H1 (cell line): ENCODE measurements around the gene THRB. TPM values are rescaled to one million over a fixed set of nuclear protein-coding genes. Genes with fewer than 3 reads are reported as not detected.

Source experiments
- CTCF ChIA-PET: fragments of 300-600 bp; sonication (Branson Sonifier 250); formaldehyde crosslinking; loops from one replicate; lab custom pipeline; 2021; ENCODE audit not compliant: partially characterized antibody; lab: Charles Lee
- POLR2A ChIA-PET: fragments of 300-600 bp; sonication (Branson Sonifier 250); formaldehyde crosslinking; loops from one replicate; lab custom pipeline; 2021; ENCODE audit warnings: inconsistent platforms; ENCODE audit not compliant: partially characterized antibody; lab: Charles Lee
- DNase-seq, 2 experiments: peaks; one replicate each; pipeline versions ENCODE4 v3.0.0 to v3.0.0-alpha.2; 2010 to 2022; ENCODE audit warnings: low spot score in 2 of 2, low read depth in 1 of 2, mixed read lengths in 1 of 2
- FAIRE-seq: peaks from 2 replicates; lab custom pipeline; 2011; peaks lifted over from hg19 to GRCh38; lab: Jason Lieb, UNC
- H2AFZ ChIP-seq: 2 replicates; pipeline ENCODE4 v1.8.1; 2012; ENCODE audit warnings: low read length, inconsistent platforms
- H2AK5ac ChIP-seq: 2 replicates; pipeline ENCODE4 v1.6.1; 2013; ENCODE audit warnings: low read depth, low read length
- H2BK120ac ChIP-seq: replicated peaks from 2 replicates; pipeline ENCODE3; 2013; ENCODE audit warnings: low read depth, low read length, inconsistent platforms
- H2BK12ac ChIP-seq: 2 replicates; pipeline ENCODE4 v1.6.1; 2013; ENCODE audit warnings: low read depth, low read length
- H2BK15ac ChIP-seq: 2 replicates; pipeline ENCODE4 v1.6.1; 2013; ENCODE audit warnings: low read length
- H2BK20ac ChIP-seq: 2 replicates; pipeline ENCODE4 v1.6.1; 2013; ENCODE audit warnings: low read length
- H2BK5ac ChIP-seq: 2 replicates; pipeline ENCODE4 v1.6.1; 2013; ENCODE audit warnings: low read depth, low read length
- H3K14ac ChIP-seq: 2 replicates; pipeline ENCODE4 v1.6.1; 2013; ENCODE audit warnings: inconsistent platforms; ENCODE audit not compliant: insufficient read length
- H3K18ac ChIP-seq: 2 replicates; pipeline ENCODE4 v1.6.1; 2013; ENCODE audit warnings: low read length; ENCODE audit errors: extremely low read depth
- H3K23ac ChIP-seq: 2 replicates; pipeline ENCODE4 v1.6.1; 2013; ENCODE audit warnings: inconsistent platforms; ENCODE audit not compliant: insufficient read length
- H3K23me2 ChIP-seq: 2 replicates; pipeline ENCODE4 v1.6.1; 2013; ENCODE audit warnings: low read depth, low read length
- H3K27ac ChIP-seq: 2 replicates; pipeline ENCODE4 v1.6.1; 2011; ENCODE audit warnings: low read depth, low read length, inconsistent platforms
- H3K27me3 ChIP-seq, 4 experiments: replicated peaks in 1 of 4; 1 replicate in 1 of 4; 2 replicates in 3 of 4; pipeline versions ENCODE4 v1.6.1 to v1.8.1; 2011 to 2013; ENCODE audit warnings: low read length in 3 of 4, mild to moderate bottlenecking in 3 of 4, inconsistent platforms in 2 of 4, mixed read lengths in 2 of 4, moderate library complexity in 1 of 4; ENCODE audit not compliant: control insufficient read depth in 3 of 4, insufficient read depth in 3 of 4; ENCODE audit errors: extremely low read depth in 1 of 4
- H3K36me3 ChIP-seq, 4 experiments: 2 replicates each; pipeline versions ENCODE4 v1.6.1 to v1.8.1; 2011 to 2013; ENCODE audit warnings: mild to moderate bottlenecking in 4 of 4, low read length in 3 of 4, moderate library complexity in 2 of 4, control low read depth in 1 of 4, inconsistent platforms in 1 of 4; ENCODE audit not compliant: insufficient read depth in 4 of 4, control insufficient read depth in 2 of 4
- H3K4ac ChIP-seq: replicated peaks from 2 replicates; pipeline ENCODE3; 2013; ENCODE audit warnings: low read length, low read depth, mixed read lengths, inconsistent platforms; ENCODE audit not compliant: insufficient read length
- H3K4me1 ChIP-seq, 4 experiments: replicated peaks in 1 of 4; 1 replicate in 1 of 4; 2 replicates in 3 of 4; pipeline versions ENCODE4 v1.6.1 to v1.8.1; 2011 to 2013; ENCODE audit warnings: low read length in 3 of 4, inconsistent platforms in 2 of 4, mixed read lengths in 1 of 4; ENCODE audit not compliant: insufficient read depth in 4 of 4, control insufficient read depth in 3 of 4
- H3K4me2 ChIP-seq, 2 experiments: 2 replicates each; pipeline versions ENCODE4 v1.6.1 to v1.8.1; 2011 to 2013; ENCODE audit warnings: low read depth in 2 of 2, low read length in 2 of 2, control low read depth in 1 of 2, inconsistent platforms in 1 of 2, mild to moderate bottlenecking in 1 of 2; ENCODE audit not compliant: insufficient read depth in 1 of 2
- H3K4me3 ChIP-seq, 4 experiments: fragments of 200-600, 300-600 bp in 1 of 4; sonication (generic), shearing (Covaris generic), sonication (Bioruptor Twin) in 1 of 4; 2 replicates each; pipeline versions ENCODE4 v1.5.1 to v1.8.1; 2011 to 2016; ENCODE audit warnings: low read length in 4 of 4, low read depth in 3 of 4, control low read depth in 2 of 4, inconsistent platforms in 2 of 4, mild to moderate bottlenecking in 2 of 4, mixed read lengths in 1 of 4, moderate library complexity in 1 of 4; ENCODE audit not compliant: insufficient read depth in 2 of 4; ENCODE audit errors: extremely low read depth in 1 of 4
- H3K56ac ChIP-seq: replicated peaks from 2 replicates; pipeline ENCODE3; 2013; ENCODE audit warnings: low read depth, mild to moderate bottlenecking, mixed read lengths, low read length, inconsistent platforms; ENCODE audit not compliant: insufficient read length
- H3K79me1 ChIP-seq: 2 replicates; pipeline ENCODE4 v1.6.1; 2013; ENCODE audit warnings: low read depth, low read length, control low read depth
- H3K79me2 ChIP-seq, 2 experiments: 2 replicates each; pipeline versions ENCODE4 v1.6.1 to v1.8.1; 2012 to 2013; ENCODE audit warnings: low read length in 2 of 2, mild to moderate bottlenecking in 2 of 2, inconsistent platforms in 1 of 2; ENCODE audit not compliant: insufficient read depth in 2 of 2, control insufficient read depth in 1 of 2
- H3K9ac ChIP-seq, 4 experiments: replicated peaks in 1 of 4; 1 replicate in 1 of 4; 2 replicates in 3 of 4; pipeline versions ENCODE4 v1.6.1 to v1.8.1; 2011 to 2013; ENCODE audit warnings: low read depth in 3 of 4, low read length in 3 of 4, control low read depth in 2 of 4, mild to moderate bottlenecking in 2 of 4, moderate library complexity in 2 of 4, inconsistent platforms in 1 of 4; ENCODE audit errors: extremely low read depth in 1 of 4
- H3K9me3 ChIP-seq, 2 experiments: 2 replicates each; pipeline versions ENCODE4 v1.6.1 to v1.8.1; 2012 to 2013; ENCODE audit warnings: mild to moderate bottlenecking in 2 of 2, moderate library complexity in 2 of 2, control low read depth in 1 of 2, inconsistent platforms in 1 of 2, low read depth in 1 of 2, low read length in 1 of 2, mixed read lengths in 1 of 2; ENCODE audit not compliant: insufficient read depth in 2 of 2
- H4K20me1 ChIP-seq, 2 experiments: replicated peaks in 1 of 2; 2 replicates each; pipeline versions ENCODE3 to v1.8.1; 2011 to 2013; ENCODE audit warnings: inconsistent platforms in 2 of 2, low read length in 2 of 2, mild to moderate bottlenecking in 1 of 2; ENCODE audit not compliant: insufficient read depth in 2 of 2, control insufficient read depth in 1 of 2
- H4K5ac ChIP-seq: 2 replicates; pipeline ENCODE4 v1.6.1; 2013; ENCODE audit warnings: low read length, low read depth, mixed read lengths, inconsistent platforms; ENCODE audit not compliant: insufficient read length
- H4K8ac ChIP-seq: 2 replicates; pipeline ENCODE4 v1.8.0; 2013; ENCODE audit warnings: mild to moderate bottlenecking, moderate library complexity, low read length, inconsistent platforms; ENCODE audit not compliant: insufficient read depth; ENCODE audit errors: extremely low read depth
- H4K91ac ChIP-seq: replicated peaks from 2 replicates; pipeline ENCODE3; 2013; ENCODE audit warnings: low read length, mixed read lengths, inconsistent platforms; ENCODE audit not compliant: insufficient read length
- CTCF ChIP-seq, 3 experiments: IDR thresholded peaks; 1 replicate in 2 of 3; 2 replicates in 1 of 3; pipeline versions ENCODE4 v1.5.1 to v1.6.1; 2011; ENCODE audit warnings: low read length in 3 of 3, mild to moderate bottlenecking in 3 of 3, inconsistent platforms in 2 of 3, low read depth in 1 of 3, moderate library complexity in 1 of 3; ENCODE audit not compliant: insufficient read depth in 1 of 3; ENCODE audit errors: control extremely low read depth in 1 of 3
- GABPA ChIP-seq: IDR thresholded peaks from 2 replicates; pipeline ENCODE4 v1.6.1; 2011; ENCODE audit warnings: mild to moderate bottlenecking, low read length, moderate library complexity, borderline replicate concordance; ENCODE audit not compliant: insufficient read depth
- SP4 ChIP-seq: IDR thresholded peaks from 2 replicates; pipeline ENCODE4 v1.6.1; 2012; ENCODE audit warnings: low read length, inconsistent platforms
- TAF1 ChIP-seq: IDR thresholded peaks from 2 replicates; pipeline ENCODE4 v1.6.1; 2011; ENCODE audit warnings: mild to moderate bottlenecking, low read depth, low read length
- USF2 ChIP-seq: IDR thresholded peaks from 2 replicates; pipeline ENCODE4 v1.6.1; 2011; ENCODE audit warnings: low read length, improper control_type of control experiment
- WGBS, 2 experiments: shearing (Covaris generic) in 1 of 2; methylation state at CpG; one replicate each; pipeline versions ENCODE4 v1.1.6 to v1.1.7; 2013 to 2015; ENCODE audit warnings: low lambda C conversion rate in 2 of 2, mixed read lengths in 2 of 2, inconsistent platforms in 1 of 2, low coverage in 1 of 2, missing lambda C conversion rate in 1 of 2; ENCODE audit not compliant: insufficient replicate concordance in 2 of 2, insufficient coverage in 1 of 2, insufficient read length in 1 of 2; ENCODE audit errors: extremely low coverage in 1 of 2, missing lambda C conversion rate in 1 of 2; 5-methylcytosine and 5-hydroxymethylcytosine counted together
- polyA plus RNA-seq, 7 experiments: library from polyadenylated mRNA; depleted of rRNA in 3 of 7; stranded (reverse) in 5 of 7; unstranded in 2 of 7; fragments of >200 nt in 5 of 7; fragments of 200-250 nt in 2 of 7; gene quantifications; 1 replicate in 5 of 7; 2 replicates in 1 of 7; 4 replicates in 1 of 7; pipeline versions ENCODE4 v1.2.1 to v1.2.3, GENCODE V29; 2011 to 2013; ENCODE audit warnings: missing spikeins in 2 of 7, mixed read lengths in 2 of 7
- total RNA-seq: library from RNA; stranded (reverse); fragmentation: NEBNext Ultra II Directional; extraction: Animal tissue kit (Norgen Biotek cat#: 25700); gene quantifications from 2 replicates; pipeline ENCODE4 v1.2.1, GENCODE V29; 2021
- TF ChIP-seq, protein P1 (sequence below): IDR thresholded peaks from 2 replicates; pipeline ENCODE4 v1.6.1; 2011; ENCODE audit warnings: low read depth, mild to moderate bottlenecking, low read length; ENCODE audit not compliant: insufficient read depth

Gene THRB
- total and polyA plus RNA-seq, 2 of the 8 experiments (the other 6 are each of a cell fraction or from before 2014, with no cell fraction given): 0.98 to 3.9 TPM

- H3K56ac ChIP-seq: no peak overlapping the region
- H3K18ac ChIP-seq: no peak overlapping the region
- no peak for DNase-seq
Measured at GRCh38 chr3:24167429-24167828, 327.2 kb downstream of the THRB start.

More at GRCh38 chr3:24167429-24167828, 327.2 kb downstream of the THRB start:
- H4K20me1 ChIP-seq: no peaks in the 10 kb centered on the region
- H3K27me3 ChIP-seq: no peaks in the 10 kb centered on the region
- no peak overlapping the region for H3K4me2 ChIP-seq
- no peaks in the 10 kb centered on the region for H3K79me2 ChIP-seq
- H3K14ac ChIP-seq: no peak overlapping the region
- no peak overlapping the region for H2AFZ ChIP-seq
- no peak overlapping the region for H2BK120ac ChIP-seq
- no peaks in the 10 kb centered on the region for H3K79me1 ChIP-seq
- ChIA-PET POLR2A (interaction anchor here (0.6 to 0.7 kb wide), 3 partner anchors 17 to 604 kb away, joined by 3 to 5 read pairs (median 4); no protein-coding TSS in a partner anchor), CTCF (interaction anchor here (0.6 to 3.7 kb wide), 5 partner anchors 15 to 168 kb away, joined by 3 to 16 read pairs (median 5); no protein-coding TSS in a partner anchor)
- H2AK5ac ChIP-seq: no peak overlapping the region
- no peak overlapping the region for H2BK5ac ChIP-seq
- no peaks in the 10 kb centered on the region for H3K23me2 ChIP-seq
- H3K9me3 ChIP-seq: no peaks in the 10 kb centered on the region
- no peak overlapping the region for H2BK20ac ChIP-seq
- H3K27ac ChIP-seq: no peak overlapping the region
- H2BK15ac ChIP-seq: no peak overlapping the region
- peaks cover 0 to 5% (median 2%) of the 10 kb centered on the region in 4 experiments; a peak in 2 of 7 replicates for H3K4me1 ChIP-seq
- 84% methylated on average over 3 of the region's 3 CpGs; no CpG with 5 or more reads in 1 of the 2 experiments for WGBS, 2 experiments
- no peak overlapping the region for H3K4ac ChIP-seq
- no peak overlapping the region for H4K91ac ChIP-seq
- H3K23ac ChIP-seq: no peak overlapping the region
- TF ChIP-seq USF2: no peak
- no peak for TF ChIP-seq CTCF (IDR thresholded peaks at IDR 0.05; ENCODE audit: control extremely low read depth in 1 of 3, insufficient read depth in 1 of 3, low read depth in 1 of 3, low read length in 3 of 3)
- no peak for TF ChIP-seq SP4
- no peak for TF ChIP-seq GABPA
- no peak for TF ChIP-seq TAF1
- TF ChIP-seq, protein P1, sequence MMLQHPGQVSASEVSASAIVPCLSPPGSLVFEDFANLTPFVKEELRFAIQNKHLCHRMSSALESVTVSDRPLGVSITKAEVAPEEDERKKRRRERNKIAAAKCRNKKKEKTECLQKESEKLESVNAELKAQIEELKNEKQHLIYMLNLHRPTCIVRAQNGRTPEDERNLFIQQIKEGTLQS: no peak
- no peak for FAIRE-seq
- no peak overlapping the region for H2BK12ac ChIP-seq
- H3K4me3 ChIP-seq: no peak overlapping the region
- no peak overlapping the region for H3K9ac ChIP-seq
- no peak overlapping the region for H4K8ac ChIP-seq
- H3K36me3 ChIP-seq: no peaks in the 10 kb centered on the region
- H4K5ac ChIP-seq: no peak overlapping the region
